Activated B cell treated with CpG ODN at 0.5 μM for 24 hours (primary cell): ENCODE results near the gene ZBTB12. TPM values are rescaled to one million over a fixed set of nuclear protein-coding genes. Genes with fewer than 3 reads are reported as not detected.

ENCODE experiments used
- ATAC-seq: fragments of 200-7000 bp; cut with Tn5 transposase; one replicate; pipeline ENCODE4 v1.10.0; 2021; ENCODE audit warnings: low read depth, mild to moderate bottlenecking, moderate library complexity
- CTCF ChIA-PET: fragments of 350-600 bp; sonication (Branson Sonifier 250); formaldehyde crosslinking; loops from one replicate; lab custom pipeline; 2021; ENCODE audit warnings: antibody characterized with exemption; lab: Charles Lee
- POLR2A ChIA-PET: fragments of 350-600 bp; sonication (Branson Sonifier 250); formaldehyde crosslinking; loops from one replicate; lab custom pipeline; 2021; ENCODE audit warnings: antibody characterized with exemption; lab: Charles Lee
- DNase-seq: peaks from one replicate; pipeline ENCODE4 v3.0.0; 2022
- H3K27ac Mint-ChIP-seq: one replicate; pipeline ENCODE4 v1.8.0; 2020; ENCODE audit warnings: mixed read lengths
- H3K27me3 Mint-ChIP-seq: one replicate; pipeline ENCODE4 v1.8.0; 2021; ENCODE audit warnings: mixed read lengths
- H3K36me3 Mint-ChIP-seq: one replicate; pipeline ENCODE4 v1.8.0; 2021; ENCODE audit warnings: low read depth, mixed read lengths
- H3K4me1 Mint-ChIP-seq: one replicate; pipeline ENCODE4 v1.8.0; 2021; ENCODE audit warnings: mixed read lengths
- H3K4me3 Mint-ChIP-seq: one replicate; pipeline ENCODE4 v1.8.0; 2020; ENCODE audit warnings: mild to moderate bottlenecking, mixed read lengths
- H3K9me3 Mint-ChIP-seq: one replicate; pipeline ENCODE4 v1.8.0; 2020; ENCODE audit warnings: mixed read lengths
- intact Hi-C: fragments of 100-400 bp; cut with micrococcal nuclease; formaldehyde crosslinking; loops from one replicate; pipeline ENCODE4 v1.15.1; 2024
- total RNA-seq: library from RNA; stranded (reverse); gene quantifications from 2 replicates; pipeline ENCODE4 v1.2.3, GENCODE V29; 2022
- TF ChIP-seq, protein P1 (sequence below): fragments of 200-600 bp; IDR thresholded peaks from one replicate; pipeline ENCODE4 v1.8.0; 2022; ENCODE audit warnings: antibody characterized with exemption, mild to moderate bottlenecking

ZBTB12 gene, protein sequence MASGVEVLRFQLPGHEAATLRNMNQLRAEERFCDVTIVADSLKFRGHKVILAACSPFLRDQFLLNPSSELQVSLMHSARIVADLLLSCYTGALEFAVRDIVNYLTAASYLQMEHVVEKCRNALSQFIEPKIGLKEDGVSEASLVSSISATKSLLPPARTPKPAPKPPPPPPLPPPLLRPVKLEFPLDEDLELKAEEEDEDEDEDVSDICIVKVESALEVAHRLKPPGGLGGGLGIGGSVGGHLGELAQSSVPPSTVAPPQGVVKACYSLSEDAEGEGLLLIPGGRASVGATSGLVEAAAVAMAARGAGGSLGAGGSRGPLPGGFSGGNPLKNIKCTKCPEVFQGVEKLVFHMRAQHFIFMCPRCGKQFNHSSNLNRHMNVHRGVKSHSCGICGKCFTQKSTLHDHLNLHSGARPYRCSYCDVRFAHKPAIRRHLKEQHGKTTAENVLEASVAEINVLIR
- total RNA-seq, result 4.8 and 5.5 TPM in 2 replicates

DNA sequence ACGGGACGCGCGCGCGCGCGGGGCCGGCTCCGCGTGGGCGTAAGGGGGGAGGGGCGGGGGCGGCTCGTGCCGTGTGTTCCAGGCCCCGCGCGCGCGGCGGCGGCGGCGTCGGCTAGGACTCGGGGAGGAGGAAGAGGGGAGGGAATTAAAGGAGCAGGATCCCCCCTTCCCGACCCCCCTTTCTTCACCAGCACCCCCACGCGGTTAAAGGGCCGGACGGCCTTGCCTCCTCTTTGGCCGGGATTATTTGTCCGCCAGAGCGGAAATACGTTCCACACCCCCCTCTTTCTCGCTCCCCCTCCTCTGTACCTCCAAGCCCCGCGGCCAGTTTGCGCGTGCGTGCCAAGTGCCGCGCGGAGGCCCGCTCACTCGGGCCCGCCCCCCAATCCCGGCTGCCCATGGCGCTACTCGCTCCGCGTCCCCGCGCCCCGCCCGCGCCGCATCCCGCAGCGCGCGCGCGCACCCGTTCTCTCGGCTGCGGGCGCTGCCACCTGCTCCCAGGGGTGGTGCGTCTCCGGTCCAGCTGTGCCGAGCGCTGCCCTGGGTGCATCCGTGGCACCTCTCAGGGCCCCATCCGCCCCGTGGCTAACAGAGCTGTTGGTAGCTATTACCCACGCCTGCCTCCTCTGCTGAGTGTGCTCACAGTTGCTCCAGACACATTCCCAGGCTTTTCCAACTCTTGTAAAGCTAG lies at the start of gene ZBTB12:
ZBTB12 (minus strand) TSS at position 134 of the 691 bp plus-strand sequence. CDS start 781 bp downstream, outside the sequence.
- peak within 1 kb of the TSS; percentile 86 for H3K27ac Mint-ChIP-seq

DNA sequence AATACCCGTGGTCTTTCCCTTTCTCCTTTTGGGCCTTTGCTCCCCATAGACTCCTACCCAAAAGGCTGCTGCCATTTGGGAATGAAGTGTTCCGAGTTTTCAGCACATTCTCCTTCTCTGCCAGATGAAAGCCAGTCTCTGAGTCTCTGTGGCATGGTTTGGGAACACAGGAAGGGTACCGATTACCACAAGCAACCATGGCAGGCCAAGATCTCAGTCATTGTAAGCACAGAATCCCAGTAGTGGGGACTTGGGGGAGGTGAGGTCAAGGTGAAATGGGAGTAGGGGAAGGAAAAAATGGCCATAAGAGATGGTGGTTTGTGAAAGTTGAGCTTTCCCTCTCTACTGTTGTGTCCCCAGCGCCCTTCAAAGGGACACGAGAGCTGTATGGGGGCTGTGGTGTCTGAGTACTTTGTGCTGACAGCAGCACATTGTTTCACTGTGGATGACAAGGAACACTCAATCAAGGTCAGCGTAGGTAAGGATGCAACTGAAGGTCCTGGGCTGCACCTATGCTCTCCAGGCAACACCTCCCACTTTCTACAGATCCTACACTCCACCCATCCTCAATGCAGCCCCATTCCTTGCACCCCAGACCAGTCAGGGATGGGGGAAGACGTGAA lies 48.2 kb upstream of the ZBTB12 start:
- Mint-ChIP-seq H3K36me3 (peaks cover 36% of the 10 kb centered on the region), H3K4me3 (no peak overlapping the region), H3K4me1 (no peaks in the 10 kb centered on the region), H3K27ac (no peak overlapping the region), H3K9me3 (no peaks in the 10 kb centered on the region), H3K27me3 (peaks cover 6% of the 10 kb centered on the region)
- ATAC-seq (no peak), DNase-seq (no peak)
- POLR2A ChIA-PET, result no interaction called here
- intact Hi-C loops, result loop anchor here (5.0 kb wide), 1 partner anchor 268 kb away; the partner anchor contains the start of gene LY6G5C
- TF ChIP-seq, protein P1, sequence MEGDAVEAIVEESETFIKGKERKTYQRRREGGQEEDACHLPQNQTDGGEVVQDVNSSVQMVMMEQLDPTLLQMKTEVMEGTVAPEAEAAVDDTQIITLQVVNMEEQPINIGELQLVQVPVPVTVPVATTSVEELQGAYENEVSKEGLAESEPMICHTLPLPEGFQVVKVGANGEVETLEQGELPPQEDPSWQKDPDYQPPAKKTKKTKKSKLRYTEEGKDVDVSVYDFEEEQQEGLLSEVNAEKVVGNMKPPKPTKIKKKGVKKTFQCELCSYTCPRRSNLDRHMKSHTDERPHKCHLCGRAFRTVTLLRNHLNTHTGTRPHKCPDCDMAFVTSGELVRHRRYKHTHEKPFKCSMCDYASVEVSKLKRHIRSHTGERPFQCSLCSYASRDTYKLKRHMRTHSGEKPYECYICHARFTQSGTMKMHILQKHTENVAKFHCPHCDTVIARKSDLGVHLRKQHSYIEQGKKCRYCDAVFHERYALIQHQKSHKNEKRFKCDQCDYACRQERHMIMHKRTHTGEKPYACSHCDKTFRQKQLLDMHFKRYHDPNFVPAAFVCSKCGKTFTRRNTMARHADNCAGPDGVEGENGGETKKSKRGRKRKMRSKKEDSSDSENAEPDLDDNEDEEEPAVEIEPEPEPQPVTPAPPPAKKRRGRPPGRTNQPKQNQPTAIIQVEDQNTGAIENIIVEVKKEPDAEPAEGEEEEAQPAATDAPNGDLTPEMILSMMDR, result no peak
- CTCF ChIA-PET, result no interaction called here

More for the DNA sequence above, at the start of gene ZBTB12:
- POLR2A ChIA-PET, result interaction anchor here (0.5 to 2.0 kb wide), 17 partner anchors 17 to 936 kb away, joined by 3 to 12 read pairs (median 4); partner anchors contain the start of genes DDX39B, DXO, GPANK1 and NELFE
- Mint-ChIP-seq H3K27me3 (no peaks in the 10 kb centered on the region), H3K9me3 (no peaks in the 10 kb centered on the region), H3K4me1 (peaks cover 27% of the 10 kb centered on the region), H3K4me3 (peak within 1 kb of the TSS; percentile 89), H3K36me3 (peaks cover 7% of the 10 kb centered on the region)
- intact Hi-C loops, result loop anchor here (1.0 to 5.0 kb wide), 4 partner anchors 50 to 281 kb away; partner anchors contain the start of genes AGPAT1, PRRC2A, RNF5 and SKIC2
- CTCF ChIA-PET, result no interaction called here
- ATAC-seq, result peak; percentile 69
- TF ChIP-seq, protein P1, result no peak
- DNase-seq, result peak; percentile 83

DNA sequence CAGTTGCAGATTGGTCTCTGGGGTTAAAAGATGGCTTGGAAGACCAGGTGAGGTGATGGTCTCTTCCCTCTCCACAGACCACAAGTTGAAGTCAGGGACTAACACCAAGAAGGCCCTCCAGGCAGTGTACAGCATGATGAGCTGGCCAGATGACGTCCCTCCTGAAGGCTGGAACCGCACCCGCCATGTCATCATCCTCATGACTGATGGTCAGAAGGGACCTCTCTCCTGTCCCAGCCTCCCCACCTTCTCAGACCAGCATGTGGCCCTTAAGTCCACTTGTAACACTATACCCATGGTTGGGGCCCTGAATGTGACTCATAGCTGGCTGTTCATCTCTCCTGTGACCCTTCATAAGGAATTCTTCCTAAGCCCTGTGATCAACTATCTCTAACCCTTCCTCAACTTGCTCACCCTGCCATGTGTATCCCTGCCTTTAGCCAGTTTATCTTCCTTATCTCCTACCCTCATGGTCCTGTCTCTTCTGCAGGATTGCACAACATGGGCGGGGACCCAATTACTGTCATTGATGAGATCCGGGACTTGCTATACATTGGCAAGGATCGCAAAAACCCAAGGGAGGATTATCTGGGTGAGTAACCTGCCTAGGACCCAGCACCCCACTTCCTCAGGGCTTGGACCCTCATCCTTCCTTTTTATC lies 47.0 kb upstream of the ZBTB12 start:
- Mint-ChIP-seq H3K4me1 (no peaks in the 10 kb centered on the region), H3K4me3 (no peak overlapping the region), H3K27ac (no peak overlapping the region), H3K27me3 (peaks cover 12% of the 10 kb centered on the region), H3K36me3 (peaks cover 25% of the 10 kb centered on the region), H3K9me3 (no peaks in the 10 kb centered on the region)
- ChIA-PET CTCF (no interaction called here), POLR2A (no interaction called here)
- intact Hi-C loops, result no loop called here
- DNase-seq (no peak), ATAC-seq (no peak)
- TF ChIP-seq, protein P1, result no peak

DNA sequence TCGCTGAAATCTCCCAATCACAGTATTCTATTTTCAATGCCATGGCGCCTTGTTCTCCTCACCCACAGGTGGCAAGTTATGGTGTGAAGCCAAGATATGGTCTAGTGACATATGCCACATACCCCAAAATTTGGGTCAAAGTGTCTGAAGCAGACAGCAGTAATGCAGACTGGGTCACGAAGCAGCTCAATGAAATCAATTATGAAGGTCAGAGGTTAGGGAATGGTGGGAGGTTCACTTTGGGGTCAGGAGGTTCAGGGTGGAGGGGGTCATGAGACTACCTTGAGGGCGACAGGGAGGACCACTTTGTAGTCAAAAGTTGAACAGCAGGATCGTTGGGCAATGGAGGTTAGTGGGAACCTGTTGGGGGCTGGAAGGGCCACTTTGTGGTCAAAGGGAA lies 46.4 kb upstream of the ZBTB12 start:
- intact Hi-C loops, result no loop called here
- TF ChIP-seq, protein P1, result no peak
- Mint-ChIP-seq H3K27ac (no peak overlapping the region), H3K4me3 (no peak overlapping the region), H3K4me1 (no peaks in the 10 kb centered on the region), H3K27me3 (peaks cover 14% of the 10 kb centered on the region), H3K9me3 (no peaks in the 10 kb centered on the region), H3K36me3 (peaks cover 19% of the 10 kb centered on the region)
- DNase-seq, result no peak
- ChIA-PET POLR2A (no interaction called here), CTCF (no interaction called here)
- ATAC-seq, result no peak
